HG02642 (cell line): ENCODE measurements around the gene UTY.
"Not testable (repeated sequence)": the region's sequence is repeated elsewhere in the genome, so short reads cannot be mapped to it uniquely, and the experiment has no call there.

Source experiments
- ATAC-seq: cut with Tn5 transposase; IDR thresholded peaks from one replicate; pipeline ENCODE4 v1.9.1; 2021; ENCODE audit warnings: mild to moderate bottlenecking; ENCODE audit not compliant: unreplicated experiment, poor library complexity

The UTY gene

DNA sequence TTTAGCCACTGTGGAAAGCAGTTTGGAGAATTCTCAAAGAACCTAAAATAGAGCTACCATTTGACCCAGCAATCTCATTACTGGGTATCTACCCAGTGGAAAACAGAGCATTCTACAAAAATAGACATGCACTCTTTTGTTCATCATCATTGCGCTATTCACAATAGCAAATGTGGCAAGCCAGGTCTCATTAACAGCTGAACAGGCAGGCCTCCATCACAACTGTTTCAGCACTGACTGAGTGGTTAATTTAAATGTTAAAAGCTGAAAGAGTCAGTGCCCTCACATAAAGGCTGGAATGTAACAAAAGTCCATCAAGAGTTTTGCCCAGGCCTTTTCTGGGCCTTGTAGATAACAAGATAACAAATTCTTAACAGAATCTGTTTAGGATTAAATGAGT, 166.9 kb downstream of the UTY start:
- no peak for ATAC-seq

DNA sequence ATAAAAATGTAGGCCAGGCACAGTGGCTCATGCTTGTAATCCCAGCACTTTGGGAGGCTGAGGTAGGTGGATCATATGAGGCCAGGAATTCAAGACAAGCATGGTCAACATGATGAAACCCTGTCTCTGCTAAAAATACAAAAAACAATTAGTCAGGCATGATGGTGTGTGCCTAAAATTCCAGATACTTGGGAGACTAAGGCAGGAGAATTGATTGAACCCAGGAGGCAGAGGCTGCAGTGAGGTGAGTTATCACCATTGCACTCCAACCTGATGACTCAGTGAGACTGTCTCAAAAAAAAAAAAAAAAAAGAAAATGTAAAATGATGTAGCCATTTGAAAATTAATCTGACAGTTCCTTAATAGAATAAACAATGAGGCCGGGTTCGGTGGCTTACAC, 171.9 kb downstream of the UTY start:
- no peak for ATAC-seq

DNA sequence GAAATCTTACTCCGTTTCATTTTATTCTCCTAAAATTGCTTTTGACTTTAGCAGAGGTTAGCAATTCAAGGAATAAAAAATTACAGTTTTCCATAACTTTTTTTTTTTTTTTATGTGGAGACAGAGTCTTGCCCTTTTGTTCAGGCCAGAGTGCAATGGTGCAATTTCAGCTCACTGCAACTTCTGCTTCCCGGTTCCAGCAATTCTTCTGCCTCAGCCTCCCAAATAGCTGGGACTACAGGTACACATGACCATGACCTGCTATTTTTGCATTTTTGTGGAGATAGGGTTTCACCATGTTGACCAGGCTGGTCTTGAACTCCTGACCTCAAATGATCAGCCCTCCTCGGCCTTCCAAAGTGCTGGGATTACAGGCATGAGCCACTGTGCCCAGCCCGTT, 179.0 kb downstream of the UTY start:
- ATAC-seq: no peak

DNA sequence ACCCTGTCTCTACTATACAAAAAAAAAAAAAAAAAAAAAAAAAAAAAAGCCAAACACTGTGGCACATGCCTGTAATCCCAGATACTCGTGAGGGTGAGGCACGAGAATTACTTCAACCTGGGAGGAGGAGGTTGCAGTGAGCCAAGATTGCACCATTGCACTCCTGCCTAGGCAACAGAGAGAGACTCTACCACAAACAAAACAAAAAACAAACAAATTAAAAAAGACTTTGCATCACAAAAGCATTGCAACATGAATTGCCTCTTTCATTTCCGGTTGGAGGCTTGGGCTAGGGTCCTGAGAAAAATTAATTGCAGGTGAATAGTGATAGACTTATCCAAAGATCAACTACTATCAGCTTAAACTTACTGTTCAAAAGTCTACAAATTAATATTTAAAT, 180.4 kb downstream of the UTY start:
- ATAC-seq: no peak

DNA sequence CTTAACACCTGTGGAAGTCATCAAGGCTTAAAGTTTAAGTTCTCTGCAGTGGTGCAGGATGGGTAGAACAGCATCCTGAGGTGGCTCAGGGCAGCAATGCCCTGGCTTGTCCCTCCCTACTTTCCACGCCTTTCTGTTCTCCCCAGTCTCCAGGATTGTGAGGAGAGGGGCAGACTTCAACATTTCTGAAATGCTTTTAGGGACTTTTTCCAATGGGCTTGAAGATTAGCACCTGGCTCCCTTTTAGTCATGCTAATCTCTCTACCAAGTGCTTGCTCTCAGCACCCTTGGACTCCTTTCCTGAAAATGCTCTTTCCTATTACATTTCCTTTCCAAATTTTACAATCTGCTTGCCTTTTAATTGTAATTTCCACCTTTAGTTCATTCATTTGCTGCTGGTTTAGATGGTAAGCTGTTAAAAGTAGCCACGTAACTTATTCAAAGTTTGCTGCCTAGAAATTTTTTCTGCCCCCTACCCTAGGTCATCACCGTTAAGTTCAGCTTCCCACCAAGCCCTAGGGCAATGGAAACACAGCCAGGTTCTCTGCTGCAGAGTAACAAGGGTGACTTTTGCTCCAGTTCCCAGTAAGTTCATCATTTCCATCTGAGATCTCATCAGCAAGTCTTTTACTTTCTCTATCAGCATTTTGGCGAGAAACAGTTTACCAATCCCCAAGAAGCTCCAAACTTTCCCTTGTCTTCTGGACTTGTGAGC, 183.5 kb downstream of the UTY start:
- ATAC-seq: no peak

DNA sequence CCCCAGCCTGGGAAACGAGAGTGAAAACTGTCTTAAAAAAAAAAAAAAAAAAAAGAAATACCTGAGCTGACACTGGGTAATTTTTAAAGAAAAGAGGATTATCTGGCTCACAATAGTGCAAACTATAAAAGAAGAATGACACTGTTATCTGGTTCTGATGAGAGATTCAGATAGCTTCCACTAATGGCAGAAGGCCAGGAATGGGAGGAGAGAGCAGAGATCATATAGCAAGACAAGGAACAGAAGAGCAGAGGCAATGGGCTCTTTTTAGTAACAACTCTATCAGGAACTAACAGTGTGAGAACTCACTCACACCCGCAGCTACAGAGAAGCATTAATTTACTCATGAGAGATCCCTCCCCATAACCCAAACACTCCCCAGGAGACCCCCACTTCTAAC, 184.8 kb downstream of the UTY start:
- no peak for ATAC-seq

DNA sequence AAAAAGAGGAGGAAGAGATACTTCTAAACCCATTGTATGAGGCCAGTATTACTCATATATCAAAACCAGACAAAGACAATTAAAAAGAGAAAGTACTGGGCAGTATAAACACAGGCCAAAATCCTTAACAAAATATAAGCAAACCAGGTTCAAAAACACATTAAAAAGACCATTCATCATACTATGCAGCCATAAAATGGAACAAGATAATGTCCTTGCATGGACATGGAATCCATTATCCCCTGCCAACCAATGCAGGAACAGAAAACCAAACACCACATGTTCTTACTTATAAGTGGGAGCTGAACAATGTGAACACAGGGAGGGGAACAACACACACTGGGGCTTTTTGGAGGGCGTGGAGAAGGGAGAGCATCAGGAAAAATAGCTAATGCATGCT, 188.6 kb downstream of the UTY start:
- ATAC-seq: no peak

DNA sequence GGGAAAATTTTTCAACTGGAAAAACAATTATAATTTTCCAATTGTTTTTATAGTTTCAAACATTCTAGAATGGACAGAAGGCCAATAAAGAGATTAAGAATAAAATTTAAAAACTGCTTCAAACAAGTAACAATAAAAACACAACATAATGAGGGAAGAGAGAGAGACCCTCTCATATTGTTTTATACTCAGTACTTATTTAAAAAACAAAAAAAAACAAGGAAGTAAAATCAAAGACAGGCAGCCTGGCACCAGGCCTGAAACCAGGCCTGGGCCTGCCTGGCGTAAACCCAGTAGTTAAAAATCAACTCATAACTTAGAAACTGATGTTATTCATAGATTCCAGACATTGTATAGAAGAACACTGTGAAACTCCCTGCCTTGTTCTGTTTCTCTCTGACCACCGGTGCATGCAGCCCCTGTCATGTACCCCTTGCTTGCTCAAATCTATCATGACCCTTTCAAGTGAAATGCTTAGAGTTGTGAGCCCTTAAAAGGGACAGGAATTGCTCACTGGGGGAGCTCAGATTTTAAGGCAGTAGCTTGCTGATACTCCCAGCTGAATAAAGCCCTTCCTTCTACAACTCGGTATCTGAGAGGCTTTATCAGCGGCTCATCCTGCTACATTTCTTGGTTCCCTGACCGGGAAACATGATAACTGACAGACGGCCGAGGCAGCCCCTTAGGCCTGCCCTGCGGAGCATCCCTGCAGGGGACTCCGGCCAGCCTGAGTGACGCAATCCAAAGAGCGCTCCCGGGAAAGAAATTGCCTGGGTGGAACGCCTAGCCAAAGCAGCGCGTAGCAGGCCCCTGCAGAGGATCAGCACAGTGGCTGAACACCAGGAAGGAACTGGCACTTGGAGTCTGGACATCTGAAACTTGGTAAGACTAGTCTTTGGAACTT, 197.4 kb downstream of the UTY start:
- ATAC-seq: not testable (repeated sequence)

DNA sequence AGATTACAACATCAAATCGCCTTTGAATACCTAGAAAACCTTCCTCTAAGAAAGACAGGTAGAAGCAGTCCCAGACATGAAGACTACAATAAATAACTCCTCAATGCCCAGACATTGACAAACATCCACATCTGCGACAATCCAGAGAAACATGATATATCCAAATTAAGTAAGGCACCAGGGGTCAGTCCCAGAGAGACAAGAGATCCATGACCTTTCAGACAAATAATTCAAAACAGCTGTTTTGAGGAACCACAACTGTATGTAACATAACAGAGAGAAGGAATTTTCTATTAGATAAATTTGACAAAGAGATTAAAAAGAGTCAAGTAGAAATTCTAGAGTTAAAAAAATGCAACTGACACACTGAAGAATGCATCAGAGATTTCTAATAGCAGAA, 200.3 kb downstream of the UTY start:
- ATAC-seq: no peak

DNA sequence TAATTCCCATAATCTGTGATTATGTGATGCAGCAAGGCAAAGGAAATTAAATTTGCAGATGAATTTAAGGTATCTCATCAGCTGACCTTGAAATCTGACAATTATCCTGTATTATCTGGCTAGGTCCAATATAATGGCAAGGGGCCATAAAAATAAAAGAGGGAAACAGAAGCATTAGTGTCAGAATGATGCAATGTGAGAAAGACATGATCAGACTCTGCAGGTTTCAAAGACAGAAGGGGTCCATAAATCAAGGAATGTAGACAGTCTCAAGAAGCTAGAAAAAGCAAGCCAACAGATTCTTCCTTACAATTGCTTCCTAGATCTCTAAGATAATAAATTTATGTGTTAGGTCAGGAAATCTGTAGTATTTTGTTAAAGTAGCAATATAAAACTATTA, 208.1 kb downstream of the UTY start:
- ATAC-seq: no peak

DNA sequence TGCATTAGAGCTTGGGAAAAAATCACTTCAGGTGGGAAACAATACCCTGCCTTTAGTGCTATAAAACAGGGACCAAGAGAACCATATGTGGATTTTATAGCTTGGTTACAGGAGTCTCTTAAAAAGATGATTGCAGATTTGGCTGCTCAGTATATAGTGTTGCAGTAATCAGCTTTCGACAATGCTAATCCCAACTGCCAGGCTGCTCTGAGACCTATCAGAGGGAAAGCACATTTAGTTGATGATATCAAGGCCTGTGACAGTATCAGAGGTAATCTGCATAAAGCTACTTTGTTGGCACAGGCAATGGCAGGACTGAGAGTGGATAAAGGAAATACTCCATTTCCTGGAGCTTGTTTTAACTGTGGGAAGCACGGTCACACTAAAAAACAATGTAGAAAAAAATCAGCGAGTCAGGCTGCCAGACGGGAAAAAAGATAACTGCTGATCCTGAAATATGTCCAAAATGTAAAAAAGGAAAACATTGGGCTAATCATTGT, 225.8 kb downstream of the UTY start:
- not testable (repeated sequence) for ATAC-seq

DNA sequence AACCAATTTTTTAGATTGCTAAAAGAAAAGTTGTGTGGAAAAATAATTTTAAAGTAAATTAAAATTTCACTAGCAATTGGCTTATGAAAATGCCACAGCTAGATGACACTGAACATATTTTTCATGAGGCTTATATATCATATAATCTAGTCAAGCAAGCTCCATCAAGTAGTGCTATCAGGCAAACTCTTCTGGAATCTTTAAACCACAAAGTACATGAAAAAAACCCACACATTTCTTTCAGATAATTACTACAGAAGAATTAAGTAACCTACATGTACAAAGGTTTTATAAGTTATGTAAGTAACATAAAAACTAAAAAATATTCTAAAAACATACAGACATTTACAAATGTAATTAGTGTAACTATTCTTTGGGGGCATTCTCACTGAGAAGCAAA, 229.4 kb downstream of the UTY start:
- ATAC-seq: no peak

DNA sequence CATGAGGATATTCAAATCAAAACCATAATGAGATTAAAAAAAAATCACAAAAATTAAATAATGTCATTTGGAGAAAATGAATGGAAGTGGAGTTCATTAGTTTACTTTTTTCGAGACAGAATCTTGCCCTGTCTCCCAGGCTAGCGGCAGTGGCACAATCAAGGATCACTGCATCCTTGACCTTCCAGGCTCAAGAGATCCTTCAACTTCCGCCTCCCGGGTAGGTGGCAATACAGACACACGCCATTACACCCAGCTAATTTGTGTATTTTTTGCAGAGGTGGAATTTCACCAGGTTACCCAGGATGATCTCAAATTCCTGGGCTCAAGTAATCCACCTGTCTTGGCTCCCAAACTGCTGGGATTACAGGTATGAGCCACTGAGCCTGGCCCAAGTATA, 236.1 kb downstream of the UTY start:
- no peak for ATAC-seq

DNA sequence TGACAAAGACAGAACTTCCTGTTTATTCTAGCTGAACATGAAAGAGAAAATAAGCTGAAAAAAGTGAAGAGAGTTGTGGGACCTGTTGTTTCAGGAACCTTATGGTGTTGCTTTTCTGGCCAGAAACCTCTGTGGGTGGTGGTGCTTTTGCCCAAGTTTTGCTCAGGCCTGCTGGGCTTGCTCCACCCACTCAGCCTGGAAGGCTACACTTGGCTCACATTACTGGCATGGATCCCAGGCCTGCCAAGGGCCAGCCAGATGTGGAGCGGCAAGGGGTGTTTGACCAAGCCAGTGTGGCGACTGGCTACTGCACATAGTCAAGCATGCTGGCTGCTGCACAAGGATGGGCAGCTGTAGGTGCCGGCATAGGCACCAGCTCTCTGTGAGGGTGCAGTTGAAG, 245.9 kb downstream of the UTY start:
- no peak for ATAC-seq

DNA sequence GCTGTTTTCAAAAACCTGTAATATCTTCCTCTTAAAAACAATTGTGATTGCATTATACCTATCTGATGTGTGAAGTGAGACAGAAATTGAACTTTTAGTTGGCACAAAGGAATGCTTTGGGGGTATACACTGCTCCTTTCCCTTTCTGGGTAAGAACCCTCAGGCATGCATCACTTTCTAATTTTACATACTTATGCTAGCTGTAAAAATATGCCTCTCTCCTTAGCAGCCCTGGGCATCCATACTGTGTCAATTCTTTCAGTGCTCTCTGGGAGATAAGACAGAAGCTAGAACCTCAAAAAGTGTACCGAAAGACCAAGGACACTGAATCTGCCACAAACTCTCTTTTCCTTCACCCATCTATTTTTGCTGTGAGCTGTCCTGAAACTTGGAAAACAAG, 246.7 kb downstream of the UTY start:
- ATAC-seq: no peak

DNA sequence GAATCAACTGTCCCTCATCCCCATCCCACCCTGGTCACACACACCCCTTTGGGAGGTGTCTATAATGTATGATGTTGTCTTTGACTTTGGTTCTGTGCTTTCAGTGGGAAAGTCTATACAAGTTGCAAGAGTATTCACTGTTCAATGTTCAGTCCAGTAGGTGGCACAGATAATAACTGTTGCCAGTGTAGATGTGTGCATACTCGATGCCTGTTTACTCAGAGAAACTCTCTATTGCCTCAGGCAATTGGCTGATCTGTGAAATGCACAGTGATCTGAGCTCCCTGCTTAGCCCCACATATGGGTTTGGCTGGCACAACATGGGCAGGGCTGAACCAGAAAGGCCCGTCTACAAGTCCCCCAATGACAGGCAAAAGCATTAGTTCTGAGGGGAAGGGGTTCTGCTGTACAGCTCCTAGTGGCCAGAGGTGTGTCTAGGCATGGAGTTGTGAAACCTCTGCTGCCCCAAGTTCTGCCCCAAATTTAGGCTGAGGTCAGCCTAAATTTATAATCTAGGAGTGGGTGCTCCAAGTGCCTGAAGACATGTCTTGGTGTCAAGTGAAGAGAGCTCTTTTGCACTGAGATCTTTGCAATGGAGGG, 252.4 kb downstream of the UTY start:
- no peak for ATAC-seq

DNA sequence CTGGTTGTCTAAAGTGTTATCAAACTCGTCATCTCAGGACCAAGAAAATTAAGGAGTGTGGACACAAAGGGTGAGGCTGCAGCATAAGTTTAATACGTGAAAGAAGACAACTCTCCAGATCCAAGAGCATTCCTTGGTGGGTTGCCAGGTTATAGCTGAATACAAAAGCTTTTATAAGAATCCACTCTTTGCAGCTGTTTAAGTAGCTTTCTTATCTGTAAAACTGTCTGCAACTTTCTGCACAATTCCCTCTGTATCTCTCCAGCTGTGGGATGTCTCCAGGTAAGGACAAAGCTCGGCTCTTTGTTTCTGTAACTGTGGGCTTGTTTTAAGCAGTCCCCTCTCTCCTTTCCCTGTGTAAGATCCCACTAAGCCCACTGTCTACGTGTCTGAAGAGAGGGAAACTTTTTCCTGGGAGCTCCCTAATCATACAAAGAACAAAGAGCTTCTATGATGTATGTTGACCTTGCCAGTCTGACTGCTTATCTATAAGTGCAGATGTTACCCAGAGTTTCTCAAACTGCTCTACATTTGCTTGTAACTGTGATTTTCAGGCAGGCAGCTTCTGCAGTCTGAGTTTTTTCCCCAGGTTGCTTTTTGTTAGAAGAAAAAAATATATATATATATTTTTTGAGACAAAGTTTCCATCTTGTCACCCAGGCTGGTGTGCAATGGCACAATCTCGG, 268.7 kb downstream of the UTY start:
- no peak for ATAC-seq

DNA sequence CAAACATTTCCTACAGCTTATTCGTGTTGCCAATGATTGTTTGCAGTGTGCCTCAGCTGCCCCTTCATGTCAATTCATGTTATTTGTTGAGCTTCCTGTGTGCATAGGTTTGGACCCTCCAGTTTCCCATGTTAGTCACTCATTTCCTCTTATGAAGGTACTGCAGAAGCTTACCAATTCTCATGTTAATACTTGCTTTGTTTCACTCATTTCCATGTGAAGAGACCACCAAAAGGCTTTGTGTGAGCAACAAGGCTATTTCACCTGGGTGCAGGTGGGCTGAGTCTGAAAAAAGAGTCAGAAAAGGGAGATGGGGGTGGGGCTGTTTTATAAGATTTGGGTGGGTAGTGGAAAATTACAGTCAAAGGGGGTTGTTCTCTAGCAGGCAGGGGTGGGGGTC, 274.6 kb downstream of the UTY start:
- no peak for ATAC-seq
